ENCODE data around the gene SMOC2. TPM values are rescaled to one million over a fixed set of nuclear protein-coding genes. Genes with fewer than 3 reads are reported as not detected.

Gene SMOC2
- total and polyA plus RNA-seq, 2 donors (not counting 1 experiment from before 2014, with no cell fraction given) = 0.37 TPM; not detected in 1

DNA sequence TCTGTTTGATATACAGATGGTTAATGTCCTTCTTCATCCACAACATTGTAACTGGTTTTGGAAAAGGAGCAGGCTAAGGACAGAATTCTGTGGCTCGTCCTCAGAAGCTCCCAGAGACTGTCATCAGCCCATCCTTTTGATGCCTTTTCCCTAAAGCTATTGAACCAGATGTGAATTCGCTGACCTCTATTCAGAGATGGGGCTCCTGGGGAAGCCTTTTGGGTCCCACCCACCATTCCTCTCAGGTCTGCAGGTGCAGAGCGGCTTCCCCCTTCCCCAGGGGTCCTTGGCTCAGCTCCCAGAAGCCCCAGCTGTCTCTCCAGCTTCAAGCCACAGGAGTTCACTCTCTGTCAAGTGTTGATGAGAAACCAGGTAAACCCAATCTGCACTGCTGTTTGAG is 191.7 kb downstream of the SMOC2 start:
- no peaks in the 10 kb centered on the region for H3K79me2 ChIP-seq (ENCODE audit: control insufficient read depth, insufficient read depth, low read length)
- 74% methylated on average over 3 of the region's 3 CpGs for WGBS (ENCODE audit: insufficient coverage)
- TF ChIP-seq EZH2 (IDR thresholded peaks at IDR 0.05; ENCODE audit: borderline replicate concordance, insufficient read depth, low read depth, low read length, poor library complexity, severe bottlenecking) = no peak
- TF ChIP-seq, protein P1, sequence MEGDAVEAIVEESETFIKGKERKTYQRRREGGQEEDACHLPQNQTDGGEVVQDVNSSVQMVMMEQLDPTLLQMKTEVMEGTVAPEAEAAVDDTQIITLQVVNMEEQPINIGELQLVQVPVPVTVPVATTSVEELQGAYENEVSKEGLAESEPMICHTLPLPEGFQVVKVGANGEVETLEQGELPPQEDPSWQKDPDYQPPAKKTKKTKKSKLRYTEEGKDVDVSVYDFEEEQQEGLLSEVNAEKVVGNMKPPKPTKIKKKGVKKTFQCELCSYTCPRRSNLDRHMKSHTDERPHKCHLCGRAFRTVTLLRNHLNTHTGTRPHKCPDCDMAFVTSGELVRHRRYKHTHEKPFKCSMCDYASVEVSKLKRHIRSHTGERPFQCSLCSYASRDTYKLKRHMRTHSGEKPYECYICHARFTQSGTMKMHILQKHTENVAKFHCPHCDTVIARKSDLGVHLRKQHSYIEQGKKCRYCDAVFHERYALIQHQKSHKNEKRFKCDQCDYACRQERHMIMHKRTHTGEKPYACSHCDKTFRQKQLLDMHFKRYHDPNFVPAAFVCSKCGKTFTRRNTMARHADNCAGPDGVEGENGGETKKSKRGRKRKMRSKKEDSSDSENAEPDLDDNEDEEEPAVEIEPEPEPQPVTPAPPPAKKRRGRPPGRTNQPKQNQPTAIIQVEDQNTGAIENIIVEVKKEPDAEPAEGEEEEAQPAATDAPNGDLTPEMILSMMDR (IDR thresholded peaks at IDR 0.05) = no peak
- no peaks in the 10 kb centered on the region for H3K4me1 Mint-ChIP-seq
- no peaks in the 10 kb centered on the region for H3K4me1 ChIP-seq (ENCODE audit: control insufficient read depth in 2 of 2, insufficient read depth in 2 of 2, low read length in 2 of 2)
- no peak overlapping the region for H3K27ac ChIP-seq (ENCODE audit: low read length in 2 of 2)
- ChIA-PET POLR2A (no interaction called here), CTCF (no interaction called here)
- no peak overlapping the region for H3K4me3 Mint-ChIP-seq
- H3K9ac ChIP-seq (ENCODE audit: low read length) = no peak overlapping the region
- H3K4me2 ChIP-seq (replicated peaks; ENCODE audit: low read depth, low read length, poor library complexity, severe bottlenecking) = no peak overlapping the region
- intact Hi-C loops (cut with micrococcal nuclease) = no loop called here
- no peak for DNase-seq
- ATAC-seq (ENCODE audit: low read depth) = no peak
- H3K9me3 Mint-ChIP-seq (ENCODE audit: insufficient read depth) = peaks cover 7% of the 10 kb centered on the region
- H3K4me3 ChIP-seq (ENCODE audit: control extremely low read depth in 1 of 5, extremely low read depth in 1 of 5, insufficient read depth in 1 of 5, low read depth in 2 of 5, low read length in 4 of 5) = no peak overlapping the region
- H3K27me3 Mint-ChIP-seq = no peaks in the 10 kb centered on the region
- H2AFZ ChIP-seq (ENCODE audit: insufficient read depth, low read depth, low read length, poor library complexity, severe bottlenecking) = no peak overlapping the region
- H3K36me3 ChIP-seq (replicated peaks in 1 of 2; ENCODE audit: control extremely low read depth in 1 of 2, control insufficient read depth in 1 of 2, extremely low read depth in 1 of 2, insufficient read depth in 2 of 2, low read length in 1 of 2) = no peaks in the 10 kb centered on the region
- H3K27me3 ChIP-seq (replicated peaks in 1 of 4; ENCODE audit: control extremely low read depth in 1 of 4, control insufficient read depth in 3 of 4, insufficient read depth in 4 of 4, low read length in 3 of 4) = no peaks in the 10 kb centered on the region
- H4K20me1 ChIP-seq (ENCODE audit: control insufficient read depth, insufficient read depth, low read length, poor library complexity, severe bottlenecking) = no peaks in the 10 kb centered on the region
- no peak overlapping the region for H3K27ac Mint-ChIP-seq
- H3K9me3 ChIP-seq (ENCODE audit: control extremely low read depth in 1 of 3, control insufficient read depth in 2 of 3, insufficient read depth in 1 of 3, low read length in 2 of 3) = peaks cover 0 to 16% (median 4%) of the 10 kb centered on the region in 3 donors

DNA sequence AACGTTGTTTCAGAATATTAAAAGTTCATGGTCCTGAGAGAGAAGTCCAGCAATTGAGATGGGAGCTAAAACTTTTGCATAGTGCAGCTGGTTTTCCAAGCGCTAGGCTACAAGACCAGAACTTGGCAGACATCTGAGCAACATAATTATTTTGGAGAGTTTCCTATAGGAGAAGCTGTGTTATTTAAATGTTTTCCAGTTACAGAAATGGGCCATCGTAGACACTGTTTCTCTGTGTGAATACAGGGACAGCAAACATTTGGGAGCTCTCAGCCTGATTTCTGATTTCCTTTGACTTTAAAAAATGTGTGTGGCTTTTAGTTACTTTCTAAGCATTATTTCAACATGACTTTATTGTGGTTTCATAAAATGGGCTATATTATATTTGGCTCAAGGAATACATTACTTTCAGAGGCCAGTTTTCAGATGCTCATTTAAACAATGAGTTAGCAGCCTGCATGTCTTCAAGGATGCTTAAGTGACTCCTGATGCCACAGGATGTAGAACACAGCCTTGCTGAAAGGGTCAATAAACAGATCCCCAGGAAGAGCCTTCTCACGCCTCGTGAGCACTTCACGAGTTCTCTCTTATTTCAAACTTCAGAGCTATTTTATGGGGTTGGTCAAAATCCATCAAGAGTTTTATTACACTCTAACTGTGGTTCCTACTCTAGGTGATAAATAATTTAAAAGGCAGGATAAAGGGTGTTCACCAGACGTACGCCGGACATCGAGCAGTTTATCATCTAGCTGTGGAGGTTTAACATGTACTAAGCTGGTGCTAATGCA is 193.8 kb downstream of the SMOC2 start:
- Histone ChIP-seq H3K9me3 (ENCODE audit: control extremely low read depth in 1 of 3, control insufficient read depth in 2 of 3, insufficient read depth in 1 of 3, low read length in 2 of 3) (peaks cover 0 to 13% (median 4%) of the 10 kb centered on the region in 3 donors), H3K4me1 (ENCODE audit: control insufficient read depth in 2 of 2, insufficient read depth in 2 of 2, low read length in 2 of 2) (no peaks in the 10 kb centered on the region), H3K4me2 (replicated peaks; ENCODE audit: low read depth, low read length, poor library complexity, severe bottlenecking) (no peak overlapping the region), H4K20me1 (ENCODE audit: control insufficient read depth, insufficient read depth, low read length, poor library complexity, severe bottlenecking) (no peaks in the 10 kb centered on the region), H3K79me2 (ENCODE audit: control insufficient read depth, insufficient read depth, low read length) (no peaks in the 10 kb centered on the region), H3K36me3 (replicated peaks in 1 of 2; ENCODE audit: control extremely low read depth in 1 of 2, control insufficient read depth in 1 of 2, extremely low read depth in 1 of 2, insufficient read depth in 2 of 2, low read length in 1 of 2) (no peaks in the 10 kb centered on the region), H3K9ac (ENCODE audit: low read length) (no peak overlapping the region), H2AFZ (ENCODE audit: insufficient read depth, low read depth, low read length, poor library complexity, severe bottlenecking) (no peak overlapping the region), H3K4me3 (ENCODE audit: control extremely low read depth in 1 of 5, extremely low read depth in 1 of 5, insufficient read depth in 1 of 5, low read depth in 2 of 5, low read length in 4 of 5) (no peak overlapping the region), H3K27me3 (replicated peaks in 1 of 4; ENCODE audit: control extremely low read depth in 1 of 4, control insufficient read depth in 3 of 4, insufficient read depth in 4 of 4, low read length in 3 of 4) (no peaks in the 10 kb centered on the region), H3K27ac (ENCODE audit: low read length in 2 of 2) (no peak overlapping the region)
- Mint-ChIP-seq H3K4me3 (no peak overlapping the region), H3K4me1 (no peaks in the 10 kb centered on the region), H3K27me3 (no peaks in the 10 kb centered on the region), H3K27ac (no peak overlapping the region), H3K9me3 (ENCODE audit: insufficient read depth) (peaks cover 7% of the 10 kb centered on the region)
- ChIA-PET CTCF (no interaction called here), POLR2A (no interaction called here)
- DNase-seq (no peak), ATAC-seq (ENCODE audit: low read depth) (no peak)
- intact Hi-C loops (cut with micrococcal nuclease) = no loop called here
- no peak for TF ChIP-seq EZH2 (IDR thresholded peaks at IDR 0.05; ENCODE audit: borderline replicate concordance, insufficient read depth, low read depth, low read length, poor library complexity, severe bottlenecking)
- TF ChIP-seq, protein P1 (IDR thresholded peaks at IDR 0.05) = no peak
- 79% methylated on average over 5 of the region's 10 CpGs for WGBS (ENCODE audit: insufficient coverage)

Measured in B cell (primary cell).